TTC549 (cell line): ENCODE measurements around the gene RAB18.
A peak's percentile ranks its signal among the peaks of the same experiment; 100 is the strongest.
"Not testable (repeated sequence)": the region's sequence is repeated elsewhere in the genome, so short reads cannot be mapped to it uniquely, and the experiment has no call there.

Experiments
- FAIRE-seq: peaks from 2 replicates; lab custom pipeline; 2012; peaks lifted over from hg19 to GRCh38; lab: Jason Lieb, UNC

RAB18 gene

DNA sequence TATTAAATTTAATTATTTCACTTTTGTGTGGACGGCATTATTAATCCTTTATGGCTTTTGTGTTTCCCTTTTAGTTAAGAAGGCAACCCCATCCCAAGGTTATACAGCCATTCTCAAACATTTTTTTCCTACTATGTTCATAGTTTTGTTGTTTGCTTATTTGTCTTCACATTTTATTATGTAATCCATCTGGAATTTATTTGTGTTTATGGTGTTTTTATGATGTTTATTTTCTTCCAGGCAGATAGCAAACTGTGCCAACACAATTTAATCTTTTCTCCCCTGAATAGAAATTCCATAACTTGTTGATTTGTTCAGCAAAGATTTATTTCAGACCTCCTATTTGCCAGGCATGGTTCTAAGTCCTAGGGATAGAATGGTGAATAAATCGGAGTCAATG lies 42.9 kb downstream of the RAB18 start:
- FAIRE-seq: no peak

DNA sequence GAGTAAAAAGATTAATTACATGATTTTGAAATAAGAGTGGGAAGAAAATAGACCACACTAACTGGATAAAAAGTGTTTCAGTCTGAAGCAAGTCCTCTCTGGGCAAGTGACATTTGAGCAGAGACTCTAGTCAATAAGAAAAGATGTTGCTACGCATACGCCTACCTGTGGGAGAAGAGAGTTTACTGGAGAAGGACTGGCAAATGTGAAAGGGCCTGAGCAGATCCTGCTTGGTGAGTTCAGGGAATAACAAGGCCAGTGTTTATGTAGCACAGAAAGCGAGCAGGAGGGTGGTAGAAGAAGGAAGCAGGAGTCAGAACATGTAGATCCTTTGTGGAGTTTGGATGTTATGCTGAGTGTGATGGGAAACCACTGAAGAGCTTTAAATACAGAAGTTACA lies 43.4 kb downstream of the RAB18 start:
- FAIRE-seq: no peak

DNA sequence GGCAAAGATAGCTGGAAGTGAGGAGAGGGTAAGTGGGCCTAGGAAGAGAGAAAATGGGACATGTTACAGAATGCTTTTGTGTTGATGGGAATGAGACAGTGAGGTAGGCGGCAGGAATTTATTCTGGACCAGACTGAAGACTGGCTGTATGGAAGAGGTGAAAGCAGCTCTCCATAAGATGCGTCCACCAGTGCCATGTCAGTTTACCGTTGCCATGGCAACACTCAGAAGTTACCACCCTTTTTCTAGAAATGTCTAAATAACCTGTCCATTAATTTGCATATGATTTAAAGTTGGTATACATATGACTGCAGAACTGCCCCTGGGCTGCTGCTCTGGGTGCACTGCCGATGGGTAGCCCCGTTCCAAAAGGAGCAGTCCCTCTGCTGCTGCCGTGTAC lies 46.7 kb downstream of the RAB18 start:
- no peak for FAIRE-seq

DNA sequence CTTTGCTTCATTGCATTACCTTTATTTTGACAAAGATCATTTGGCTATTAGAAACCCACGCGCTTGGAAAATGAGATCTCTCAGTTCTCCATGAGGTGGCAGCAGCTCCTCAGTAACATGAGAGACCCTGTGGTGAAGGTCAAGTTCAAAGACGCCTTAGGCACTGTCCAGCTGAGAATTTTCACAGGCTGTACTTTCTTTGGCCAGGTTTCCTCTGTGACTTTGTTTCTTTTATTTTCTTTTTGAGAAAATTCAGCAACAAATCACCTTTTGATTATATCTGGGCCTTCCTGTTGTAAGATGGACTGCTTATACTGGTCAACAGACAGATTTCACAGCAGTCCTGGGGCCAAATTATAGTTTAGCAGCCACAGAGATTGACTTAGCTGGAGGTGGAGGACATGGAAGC lies 54.5 kb downstream of the RAB18 start:
- FAIRE-seq: peak; percentile 40

DNA sequence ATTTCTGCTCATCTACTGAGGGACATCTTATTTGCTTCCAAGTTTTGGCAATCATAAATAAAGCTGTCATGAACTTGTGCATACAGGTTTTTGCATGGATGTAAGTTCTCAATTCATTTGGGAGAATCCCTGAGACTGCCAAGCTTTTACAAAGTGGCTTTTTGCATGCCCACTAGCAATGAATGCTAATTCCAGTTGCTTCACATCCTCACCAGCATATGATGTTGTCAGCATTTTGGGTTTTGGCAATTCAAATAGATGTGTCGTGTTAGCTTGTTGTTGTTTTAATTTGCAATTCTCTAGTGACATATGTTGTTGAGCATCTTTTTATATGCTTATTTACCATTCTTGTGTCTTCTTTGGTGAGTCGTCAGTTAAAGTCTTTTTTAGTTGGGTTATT lies 57.2 kb downstream of the RAB18 start:
- no peak for FAIRE-seq

DNA sequence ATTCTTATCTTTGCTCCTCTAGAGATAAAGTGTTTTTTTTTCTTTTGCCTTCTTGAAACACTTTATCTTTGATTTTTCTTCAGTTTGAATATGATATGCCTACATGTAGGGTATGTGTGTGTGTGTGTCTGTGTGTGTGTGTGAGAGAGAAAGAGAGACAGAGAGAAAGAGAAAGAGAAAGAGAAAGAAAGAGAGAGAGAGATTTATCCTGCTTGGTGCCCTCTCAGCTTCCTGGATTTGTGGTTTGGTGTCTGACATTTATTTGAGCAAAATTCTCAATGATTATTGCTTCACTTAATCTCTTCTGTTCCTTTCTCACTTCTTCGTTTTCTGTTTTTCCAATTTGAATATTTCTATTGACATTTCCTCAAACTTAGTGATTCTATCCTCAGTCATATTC lies 60.3 kb downstream of the RAB18 start:
- no peak for FAIRE-seq

DNA sequence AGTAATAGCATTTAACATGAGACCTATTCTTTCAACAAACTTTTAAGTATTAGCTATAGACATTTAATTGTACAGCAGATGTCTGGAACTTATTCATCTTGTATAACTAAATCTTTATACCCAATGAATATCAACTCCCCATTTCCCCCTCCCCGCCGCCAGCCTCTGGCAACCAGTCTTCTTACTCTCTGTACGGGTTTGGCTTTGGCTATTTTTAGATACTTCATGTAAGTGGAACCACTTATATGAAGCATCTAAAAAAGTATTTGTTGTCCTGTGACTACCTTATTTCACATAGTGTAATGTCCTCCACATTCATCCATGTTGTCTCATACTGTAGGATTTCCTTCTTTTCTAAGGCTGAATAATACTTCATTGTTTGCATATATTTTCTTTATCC lies 60.8 kb downstream of the RAB18 start:
- FAIRE-seq: no peak

DNA sequence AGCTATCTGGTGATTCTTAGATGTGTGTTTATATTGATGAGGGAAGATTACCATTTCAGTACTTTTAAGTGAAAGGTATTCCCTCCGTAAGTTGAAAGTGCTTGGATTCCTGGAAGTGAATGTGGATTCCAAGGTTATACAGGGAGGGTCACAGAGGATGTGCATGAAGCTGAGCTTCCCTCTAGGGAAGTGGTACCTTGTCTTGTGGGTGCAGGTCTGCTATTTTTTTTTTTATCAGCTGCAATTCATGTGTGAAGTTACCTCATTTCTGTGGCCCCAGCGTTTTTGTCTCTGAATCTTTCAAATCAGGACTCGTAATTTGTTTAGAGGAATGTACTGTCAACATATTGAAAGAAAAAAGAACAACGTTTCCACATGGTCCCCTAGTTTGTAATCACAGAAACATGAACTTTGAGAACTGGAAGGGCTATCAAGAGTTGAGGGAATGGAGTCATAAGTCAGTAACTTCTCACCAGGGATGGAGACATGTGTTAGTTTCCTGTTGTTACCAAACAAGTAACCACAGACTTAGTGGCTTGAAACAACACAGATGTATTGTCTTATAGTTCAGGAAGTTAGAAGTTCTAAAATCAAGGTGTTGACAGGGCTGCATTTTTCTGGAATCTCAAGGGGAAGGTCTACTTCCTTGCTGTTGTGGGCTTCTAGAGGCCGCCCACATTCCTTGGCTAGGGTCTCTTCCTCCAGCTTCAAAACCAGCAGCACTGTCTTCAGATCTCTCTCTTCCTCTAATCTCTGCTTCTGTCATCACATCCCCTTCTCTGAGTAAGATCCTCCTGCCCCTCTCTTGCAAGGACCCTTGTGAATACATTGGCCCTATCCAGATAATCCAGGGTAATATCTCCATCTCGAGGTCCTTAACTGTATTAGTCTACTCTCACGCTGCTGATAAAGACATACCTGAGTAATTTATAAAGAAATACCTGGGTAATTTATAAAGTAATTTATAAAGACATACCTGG lies 64.4 kb downstream of the RAB18 start:
- no peak for FAIRE-seq

DNA sequence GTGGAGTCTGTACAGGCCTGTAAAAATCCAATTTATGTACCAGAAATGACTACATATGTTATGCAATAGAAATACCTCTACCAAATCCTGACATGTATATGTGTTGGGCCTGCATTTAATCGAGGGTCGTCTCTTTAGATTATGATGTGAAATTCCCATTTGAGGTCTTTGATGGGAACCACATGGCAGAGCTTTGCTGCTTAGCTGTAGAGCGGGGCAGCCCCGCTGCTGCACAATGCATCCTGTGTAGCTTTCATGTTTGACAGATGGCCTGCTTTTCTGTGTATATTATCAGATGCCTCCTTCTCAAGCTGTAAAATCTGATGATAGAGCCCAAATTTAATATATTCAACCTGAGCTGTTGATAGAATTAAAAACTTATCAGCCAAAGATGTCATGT lies 65.8 kb downstream of the RAB18 start:
- FAIRE-seq: no peak

DNA sequence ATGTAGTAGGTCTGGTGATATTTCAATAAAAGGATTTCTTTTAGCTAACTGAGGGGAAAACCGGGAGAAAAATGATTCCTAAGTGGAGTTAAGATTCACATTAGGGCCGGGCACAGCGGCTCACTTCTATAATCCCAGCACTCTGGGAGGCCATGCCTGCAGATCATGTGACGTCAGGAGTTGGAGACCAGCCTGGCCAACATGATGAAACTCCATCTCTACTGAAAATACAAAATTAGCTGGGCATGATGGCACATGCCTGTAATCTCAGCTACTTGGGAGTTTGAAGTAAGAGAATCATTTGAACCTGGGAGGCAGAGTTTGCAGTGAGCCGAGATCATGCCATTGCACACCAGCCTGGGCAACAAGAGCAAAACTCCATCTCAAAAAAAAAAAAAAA lies 72.9 kb downstream of the RAB18 start:
- FAIRE-seq: not testable (repeated sequence)

DNA sequence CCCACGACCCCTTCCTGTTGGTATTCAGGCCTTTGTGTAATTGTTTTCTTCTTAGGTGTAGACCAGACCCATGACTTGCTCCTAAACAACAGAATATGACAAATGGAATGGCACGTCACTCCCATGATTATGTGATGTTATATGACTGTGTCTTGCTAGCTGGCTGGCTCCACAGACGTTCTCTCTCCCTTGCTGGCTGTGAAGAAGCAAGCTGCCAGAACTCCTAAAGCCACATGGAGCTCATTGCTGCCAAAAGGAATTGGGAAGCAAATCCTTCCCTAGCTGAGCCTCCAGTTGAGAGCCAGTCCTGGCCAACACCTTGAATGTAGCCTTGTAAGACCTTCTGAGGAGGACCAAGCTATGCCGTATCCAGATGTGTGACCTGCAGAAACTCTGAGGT lies 74.2 kb downstream of the RAB18 start:
- FAIRE-seq: no peak

DNA sequence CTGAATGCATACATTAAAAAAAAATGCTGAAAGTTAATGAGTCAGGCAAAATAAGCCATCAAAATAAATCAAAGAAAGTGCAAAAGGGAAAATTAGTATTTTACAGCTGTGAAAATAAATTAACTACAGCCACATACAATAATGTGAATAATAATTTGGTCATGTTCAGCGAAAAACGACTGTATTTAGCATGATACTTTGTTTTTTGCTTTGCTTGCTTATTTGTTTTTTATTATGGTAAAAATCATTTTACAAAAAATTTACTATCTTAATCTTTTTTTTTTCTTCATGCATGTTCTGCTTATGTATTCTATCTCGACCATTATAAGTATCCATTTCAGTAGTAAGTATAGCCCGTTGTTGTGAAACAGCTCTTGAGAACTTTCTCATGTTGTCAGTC lies 77.1 kb downstream of the RAB18 start:
- FAIRE-seq: no peak

DNA sequence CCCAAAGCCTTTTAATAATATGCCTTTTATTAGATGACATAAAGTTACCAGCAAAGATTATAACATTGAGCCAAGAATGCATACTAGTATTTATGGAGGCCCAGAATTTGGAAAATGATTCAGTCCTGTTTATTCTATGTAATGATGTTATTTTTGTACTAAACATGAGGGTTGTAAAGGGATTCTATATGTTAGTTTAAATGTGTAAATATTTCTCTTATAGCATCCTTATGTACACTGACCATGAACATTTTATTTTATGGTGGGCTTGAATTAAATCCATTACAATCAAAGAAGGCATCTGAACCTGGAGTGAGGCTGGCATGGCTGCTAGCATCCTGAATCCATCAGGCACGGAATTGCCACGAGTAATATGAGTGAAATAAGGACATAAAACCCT lies 80.2 kb downstream of the RAB18 start:
- FAIRE-seq: no peak
